ENCODE data around the gene PRKCE.

DNA sequence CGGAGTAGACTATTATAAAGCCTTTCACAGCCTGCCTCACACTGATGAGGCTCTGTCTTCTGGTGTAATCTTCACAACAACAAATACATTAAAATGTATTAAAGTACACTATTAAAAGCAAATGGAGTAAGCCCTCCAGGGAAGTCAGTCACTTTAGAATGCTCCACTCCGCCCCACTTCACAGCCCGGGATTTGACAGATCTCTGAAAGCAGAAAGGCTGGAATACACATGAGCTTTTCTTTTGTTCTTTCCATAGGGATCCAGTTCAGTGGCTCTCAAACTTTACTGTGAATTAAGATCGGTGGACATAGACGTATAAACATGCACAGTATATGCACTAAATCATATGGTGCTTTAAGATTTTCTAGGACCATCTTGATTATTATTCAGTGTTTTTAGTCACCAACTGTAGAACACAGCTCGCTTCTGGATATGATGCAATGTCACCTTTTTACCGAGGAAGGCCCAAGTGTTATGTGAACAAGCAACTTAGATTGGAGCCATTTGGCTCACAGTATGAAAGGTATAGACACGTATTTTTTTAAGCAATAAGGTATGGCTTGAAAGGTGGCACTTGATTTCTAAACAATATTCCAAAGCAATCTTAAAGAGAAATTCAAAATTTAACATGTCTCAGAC, 151.1 kb downstream of the PRKCE start:
- TF ChIP-seq, protein P1, sequence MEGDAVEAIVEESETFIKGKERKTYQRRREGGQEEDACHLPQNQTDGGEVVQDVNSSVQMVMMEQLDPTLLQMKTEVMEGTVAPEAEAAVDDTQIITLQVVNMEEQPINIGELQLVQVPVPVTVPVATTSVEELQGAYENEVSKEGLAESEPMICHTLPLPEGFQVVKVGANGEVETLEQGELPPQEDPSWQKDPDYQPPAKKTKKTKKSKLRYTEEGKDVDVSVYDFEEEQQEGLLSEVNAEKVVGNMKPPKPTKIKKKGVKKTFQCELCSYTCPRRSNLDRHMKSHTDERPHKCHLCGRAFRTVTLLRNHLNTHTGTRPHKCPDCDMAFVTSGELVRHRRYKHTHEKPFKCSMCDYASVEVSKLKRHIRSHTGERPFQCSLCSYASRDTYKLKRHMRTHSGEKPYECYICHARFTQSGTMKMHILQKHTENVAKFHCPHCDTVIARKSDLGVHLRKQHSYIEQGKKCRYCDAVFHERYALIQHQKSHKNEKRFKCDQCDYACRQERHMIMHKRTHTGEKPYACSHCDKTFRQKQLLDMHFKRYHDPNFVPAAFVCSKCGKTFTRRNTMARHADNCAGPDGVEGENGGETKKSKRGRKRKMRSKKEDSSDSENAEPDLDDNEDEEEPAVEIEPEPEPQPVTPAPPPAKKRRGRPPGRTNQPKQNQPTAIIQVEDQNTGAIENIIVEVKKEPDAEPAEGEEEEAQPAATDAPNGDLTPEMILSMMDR (IDR thresholded peaks at IDR 0.05) = no peak
- TF ChIP-seq POLR2AphosphoS5 (IDR thresholded peaks at IDR 0.05) = no peak
- TF ChIP-seq POLR2A (IDR thresholded peaks at IDR 0.05) = no peak
